Osteocyte (in vitro differentiated cells): ENCODE results near the gene ASTN2. TPM values are rescaled to one million over a fixed set of nuclear protein-coding genes. Genes with fewer than 3 reads are reported as not detected.

Experiments used
- DNase-seq: peaks from one replicate; pipeline ENCODE4 v3.0.0; 2021; ENCODE audit warnings: mixed read lengths; ENCODE audit not compliant: unreplicated experiment; ENCODE audit errors: extremely low spot score
- H3K27ac Mint-ChIP-seq: one replicate; pipeline ENCODE4 v1.8.0; 2021; ENCODE audit warnings: mild to moderate bottlenecking, mixed read lengths; ENCODE audit not compliant: unreplicated experiment
- H3K27me3 Mint-ChIP-seq: one replicate; pipeline ENCODE4 v1.8.0; 2021; ENCODE audit warnings: mixed read lengths; ENCODE audit not compliant: unreplicated experiment
- H3K36me3 Mint-ChIP-seq: one replicate; pipeline ENCODE4 v1.8.0; 2021; ENCODE audit warnings: mixed read lengths; ENCODE audit not compliant: unreplicated experiment
- H3K4me1 Mint-ChIP-seq: one replicate; pipeline ENCODE4 v1.8.0; 2021; ENCODE audit warnings: mixed read lengths; ENCODE audit not compliant: unreplicated experiment
- H3K4me3 Mint-ChIP-seq: one replicate; pipeline ENCODE4 v1.8.0; 2021; ENCODE audit warnings: mild to moderate bottlenecking, moderate library complexity, mixed read lengths; ENCODE audit not compliant: unreplicated experiment
- H3K9me3 Mint-ChIP-seq: one replicate; pipeline ENCODE4 v1.8.0; 2021; ENCODE audit warnings: mixed read lengths; ENCODE audit not compliant: unreplicated experiment
- total RNA-seq: library from RNA; stranded (reverse); gene quantifications from 2 replicates; pipeline ENCODE4 v1.2.1, GENCODE V29; 2021
- TF ChIP-seq, protein P1 (sequence below): fragments of 200-600 bp; sonication (generic); IDR thresholded peaks from 2 replicates; pipeline ENCODE4 v1.5.0; 2021; ENCODE audit warnings: antibody characterized with exemption, mild to moderate bottlenecking, moderate library complexity

The ASTN2 gene
- total RNA-seq, 1 donor from 2014 or later: 2.3 TPM

DNA sequence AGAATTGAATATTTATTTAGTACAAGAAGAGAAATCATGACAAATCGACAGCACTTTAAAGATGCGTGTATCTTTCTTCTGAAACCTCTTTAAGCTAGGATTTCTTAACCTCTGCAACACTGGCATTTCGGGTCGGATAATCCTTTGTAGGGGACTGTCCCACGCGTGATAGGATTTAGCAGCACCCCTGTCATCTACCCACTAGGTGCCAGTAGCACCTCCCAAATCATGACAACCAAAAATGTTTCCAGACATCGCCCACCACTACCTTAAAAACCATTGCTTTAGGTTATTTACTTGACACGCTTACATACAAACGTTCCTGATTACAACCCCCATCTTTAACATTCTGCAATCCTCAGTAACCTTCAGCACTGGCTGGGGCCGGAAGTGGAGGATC, 504.7 kb downstream of the ASTN2 start:
- no peaks in the 10 kb centered on the region for H3K9me3 Mint-ChIP-seq
- H3K4me1 Mint-ChIP-seq: no peaks in the 10 kb centered on the region
- no peak overlapping the region for H3K4me3 Mint-ChIP-seq
- DNase-seq: no peak
- TF ChIP-seq, protein P1, sequence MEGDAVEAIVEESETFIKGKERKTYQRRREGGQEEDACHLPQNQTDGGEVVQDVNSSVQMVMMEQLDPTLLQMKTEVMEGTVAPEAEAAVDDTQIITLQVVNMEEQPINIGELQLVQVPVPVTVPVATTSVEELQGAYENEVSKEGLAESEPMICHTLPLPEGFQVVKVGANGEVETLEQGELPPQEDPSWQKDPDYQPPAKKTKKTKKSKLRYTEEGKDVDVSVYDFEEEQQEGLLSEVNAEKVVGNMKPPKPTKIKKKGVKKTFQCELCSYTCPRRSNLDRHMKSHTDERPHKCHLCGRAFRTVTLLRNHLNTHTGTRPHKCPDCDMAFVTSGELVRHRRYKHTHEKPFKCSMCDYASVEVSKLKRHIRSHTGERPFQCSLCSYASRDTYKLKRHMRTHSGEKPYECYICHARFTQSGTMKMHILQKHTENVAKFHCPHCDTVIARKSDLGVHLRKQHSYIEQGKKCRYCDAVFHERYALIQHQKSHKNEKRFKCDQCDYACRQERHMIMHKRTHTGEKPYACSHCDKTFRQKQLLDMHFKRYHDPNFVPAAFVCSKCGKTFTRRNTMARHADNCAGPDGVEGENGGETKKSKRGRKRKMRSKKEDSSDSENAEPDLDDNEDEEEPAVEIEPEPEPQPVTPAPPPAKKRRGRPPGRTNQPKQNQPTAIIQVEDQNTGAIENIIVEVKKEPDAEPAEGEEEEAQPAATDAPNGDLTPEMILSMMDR: no peak
- no peak overlapping the region for H3K27ac Mint-ChIP-seq
- H3K27me3 Mint-ChIP-seq: peaks cover 28% of the 10 kb centered on the region
- no peaks in the 10 kb centered on the region for H3K36me3 Mint-ChIP-seq

DNA sequence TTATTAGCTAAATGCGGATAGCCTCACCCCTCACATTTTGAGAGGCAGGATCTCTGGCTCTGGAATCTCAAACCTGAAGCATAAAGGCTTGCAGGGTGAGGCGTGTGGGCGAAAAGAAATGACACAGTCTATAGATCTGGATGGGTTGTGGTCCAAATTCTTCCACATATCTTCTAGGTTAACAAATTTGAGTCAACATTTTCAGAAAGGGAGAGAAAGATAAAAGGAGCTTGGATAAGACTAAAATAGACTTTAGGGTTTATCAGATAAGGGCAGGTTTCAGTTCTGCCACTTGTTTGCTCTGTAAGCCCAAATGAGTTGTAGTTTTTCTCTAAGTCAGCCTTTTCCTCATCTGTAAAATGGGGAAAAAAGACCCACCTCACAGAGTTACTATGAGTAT, 506.9 kb downstream of the ASTN2 start:
- Mint-ChIP-seq H3K27me3 (peaks cover 23% of the 10 kb centered on the region), H3K4me3 (no peak overlapping the region), H3K4me1 (no peaks in the 10 kb centered on the region), H3K9me3 (no peaks in the 10 kb centered on the region), H3K27ac (no peak overlapping the region), H3K36me3 (no peaks in the 10 kb centered on the region)
- DNase-seq: no peak
- TF ChIP-seq, protein P1: no peak

DNA sequence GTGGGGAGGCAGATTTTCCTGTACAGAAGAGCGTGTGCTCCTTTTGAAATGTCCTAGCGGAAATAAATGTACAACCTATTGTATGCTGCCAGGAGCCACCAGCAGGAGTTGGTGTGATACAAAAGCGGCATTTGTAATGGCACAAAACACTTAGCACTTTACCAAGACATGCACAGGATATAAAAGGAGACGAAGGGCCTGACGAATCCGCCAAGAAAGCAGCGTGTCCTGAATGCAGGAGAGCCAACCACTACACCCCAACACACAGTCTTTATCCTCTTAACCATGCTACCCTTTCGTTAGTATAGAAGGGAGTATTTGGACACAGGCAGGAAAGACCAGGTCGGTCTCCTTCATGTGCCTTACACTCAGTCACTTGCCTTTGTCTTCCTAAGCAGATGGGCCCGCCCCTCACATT, 509.7 kb downstream of the ASTN2 start:
- no peak for DNase-seq
- peaks cover 12% of the 10 kb centered on the region for H3K27me3 Mint-ChIP-seq
- H3K36me3 Mint-ChIP-seq: no peaks in the 10 kb centered on the region
- TF ChIP-seq, protein P1: no peak
- no peaks in the 10 kb centered on the region for H3K4me1 Mint-ChIP-seq
- no peak overlapping the region for H3K4me3 Mint-ChIP-seq
- no peak overlapping the region for H3K27ac Mint-ChIP-seq
- H3K9me3 Mint-ChIP-seq: peaks cover under 1% of the 10 kb centered on the region

DNA sequence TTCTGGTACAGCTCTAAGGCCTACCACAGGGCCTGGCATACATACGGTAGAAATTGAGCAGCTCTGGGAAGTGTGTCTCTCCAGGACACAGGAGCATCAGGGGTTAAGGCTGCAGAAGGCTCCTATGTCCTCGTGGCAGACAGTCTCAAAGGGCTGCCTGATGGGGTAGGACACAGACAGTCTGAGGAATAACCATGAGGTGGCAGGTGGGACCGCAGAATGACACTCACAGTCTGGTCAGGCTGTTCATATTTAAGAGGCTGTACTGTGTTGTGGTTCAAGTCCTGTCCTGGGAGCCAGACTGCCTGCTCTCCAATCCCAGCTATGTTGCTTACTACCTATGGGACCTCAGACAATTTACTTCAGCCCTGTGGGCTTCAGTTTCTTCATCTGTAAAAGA, 510.7 kb downstream of the ASTN2 start:
- DNase-seq: no peak
- Mint-ChIP-seq H3K4me3 (no peak overlapping the region), H3K9me3 (peaks cover 5% of the 10 kb centered on the region), H3K4me1 (no peaks in the 10 kb centered on the region), H3K36me3 (no peaks in the 10 kb centered on the region), H3K27me3 (peaks cover 7% of the 10 kb centered on the region), H3K27ac (no peak overlapping the region)
- TF ChIP-seq, protein P1: no peak

DNA sequence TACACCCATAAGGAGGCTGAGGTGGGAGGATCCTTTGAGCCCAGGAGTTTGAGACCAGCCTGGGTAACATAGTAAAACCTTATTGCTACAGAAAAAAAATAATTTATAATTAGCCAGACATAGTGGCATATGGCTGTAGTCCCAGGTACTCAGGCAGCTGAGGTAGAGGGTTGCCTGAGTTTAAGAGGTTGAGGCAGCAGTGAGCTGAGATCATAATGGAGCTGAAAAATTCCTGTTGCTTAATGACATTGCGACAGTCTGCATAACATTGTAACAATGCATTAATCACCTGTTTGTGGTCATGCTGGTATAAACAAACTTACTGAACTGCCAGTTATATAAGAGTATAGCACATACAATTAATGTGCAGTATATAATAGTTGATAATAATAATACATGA, 513.6 kb downstream of the ASTN2 start:
- Mint-ChIP-seq H3K27me3 (no peaks in the 10 kb centered on the region), H3K9me3 (peaks cover 5% of the 10 kb centered on the region), H3K4me3 (no peak overlapping the region), H3K36me3 (no peaks in the 10 kb centered on the region), H3K27ac (no peak overlapping the region), H3K4me1 (no peaks in the 10 kb centered on the region)
- no peak for DNase-seq
- TF ChIP-seq, protein P1: no peak
